ENCODE data around the gene ERCC5.

Gene ERCC5

GRCh38 chr13:102897371-102898138 lies 51.7 kb downstream of the ERCC5 start:
- no peak for DNase-seq

GRCh38 chr13:102900193-102900608 lies 54.4 kb downstream of the ERCC5 start:
- no peak for DNase-seq

GRCh38 chr13:102901056-102901455 lies 55.2 kb downstream of the ERCC5 start:
- no peak for DNase-seq

- no peak for DNase-seq
Measured at GRCh38 chr13:102901615-102902305, 55.9 kb downstream of the ERCC5 start.

GRCh38 chr13:102902789-102903347 lies 57.0 kb downstream of the ERCC5 start:
- DNase-seq: no peak

GRCh38 chr13:102903659-102904407 lies 58.0 kb downstream of the ERCC5 start:
- DNase-seq: no peak

GRCh38 chr13:102904408-102904862 lies 58.6 kb downstream of the ERCC5 start:
- no peak for DNase-seq

- DNase-seq: no peak
Measured at GRCh38 chr13:102905905-102906771, 60.3 kb downstream of the ERCC5 start.

GRCh38 chr13:102907016-102907756 lies 61.4 kb downstream of the ERCC5 start:
- no peak for DNase-seq

- DNase-seq: no peak
Measured at GRCh38 chr13:102907886-102908515, 62.2 kb downstream of the ERCC5 start.

GRCh38 chr13:102909971-102910370 lies 64.1 kb downstream of the ERCC5 start:
- DNase-seq: no peak

- DNase-seq: no peak
Measured at GRCh38 chr13:102911336-102911735, 65.5 kb downstream of the ERCC5 start.

- no peak for DNase-seq
Measured at GRCh38 chr13:102912599-102912998, 66.8 kb downstream of the ERCC5 start.

GRCh38 chr13:102913914-102914313 lies 68.1 kb downstream of the ERCC5 start:
- DNase-seq: no peak

GRCh38 chr13:102914339-102914930 lies 68.6 kb downstream of the ERCC5 start:
- DNase-seq: no peak

- DNase-seq: no peak
Measured at GRCh38 chr13:102915393-102915930, 69.6 kb downstream of the ERCC5 start.

GRCh38 chr13:102917019-102917418 lies 71.2 kb downstream of the ERCC5 start:
- no peak for DNase-seq

GRCh38 chr13:102922184-102922583 lies 76.4 kb downstream of the ERCC5 start:
- DNase-seq: no peak
